HG02852 (cell line): ENCODE results near the gene EXOSC9.

ENCODE experiments used
- ATAC-seq: cut with Tn5 transposase; IDR thresholded peaks from one replicate; pipeline ENCODE4 v1.9.1; 2021; ENCODE audit warnings: mild to moderate bottlenecking, moderate library complexity; ENCODE audit not compliant: unreplicated experiment

EXOSC9 gene

GRCh38 chr4:121822796-121823504 is 21.8 kb downstream of the EXOSC9 start:
- ATAC-seq = peak; percentile 48

GRCh38 chr4:121823505-121824170 is 22.5 kb downstream of the EXOSC9 start, which contains the start of gene CCNA2:
CCNA2 (minus strand) TSS chr4:121823883; CDS start chr4:121823628, 255 bp downstream.
- ATAC-seq = peak; percentile 92

GRCh38 chr4:121824171-121824527 is 23.0 kb downstream of the EXOSC9 start:
- no peak for ATAC-seq

GRCh38 chr4:121824950-121825349 is 23.8 kb downstream of the EXOSC9 start:
- ATAC-seq = no peak

- ATAC-seq = no peak
These were observed 26.7 kb downstream of the EXOSC9 start for GRCh38 chr4:121827853-121828252.

GRCh38 chr4:121829511-121829910 is 28.4 kb downstream of the EXOSC9 start:
- ATAC-seq = no peak

GRCh38 chr4:121838136-121838535 is 37.0 kb downstream of the EXOSC9 start:
- ATAC-seq = no peak

GRCh38 chr4:121842862-121843261 is 41.7 kb downstream of the EXOSC9 start:
- no peak for ATAC-seq

- no peak for ATAC-seq
These were observed 45.5 kb downstream of the EXOSC9 start for GRCh38 chr4:121846662-121847061.

GRCh38 chr4:121851354-121851753 is 50.2 kb downstream of the EXOSC9 start:
- ATAC-seq = no peak

- no peak for ATAC-seq
These were observed 59.0 kb downstream of the EXOSC9 start for GRCh38 chr4:121860121-121860520.

- ATAC-seq = no peak
These were observed 60.3 kb downstream of the EXOSC9 start for GRCh38 chr4:121861426-121861825.

GRCh38 chr4:121863799-121864198 is 62.7 kb downstream of the EXOSC9 start:
- ATAC-seq = no peak
